Measurements from ENCODE around the gene CELF2.

DNA sequence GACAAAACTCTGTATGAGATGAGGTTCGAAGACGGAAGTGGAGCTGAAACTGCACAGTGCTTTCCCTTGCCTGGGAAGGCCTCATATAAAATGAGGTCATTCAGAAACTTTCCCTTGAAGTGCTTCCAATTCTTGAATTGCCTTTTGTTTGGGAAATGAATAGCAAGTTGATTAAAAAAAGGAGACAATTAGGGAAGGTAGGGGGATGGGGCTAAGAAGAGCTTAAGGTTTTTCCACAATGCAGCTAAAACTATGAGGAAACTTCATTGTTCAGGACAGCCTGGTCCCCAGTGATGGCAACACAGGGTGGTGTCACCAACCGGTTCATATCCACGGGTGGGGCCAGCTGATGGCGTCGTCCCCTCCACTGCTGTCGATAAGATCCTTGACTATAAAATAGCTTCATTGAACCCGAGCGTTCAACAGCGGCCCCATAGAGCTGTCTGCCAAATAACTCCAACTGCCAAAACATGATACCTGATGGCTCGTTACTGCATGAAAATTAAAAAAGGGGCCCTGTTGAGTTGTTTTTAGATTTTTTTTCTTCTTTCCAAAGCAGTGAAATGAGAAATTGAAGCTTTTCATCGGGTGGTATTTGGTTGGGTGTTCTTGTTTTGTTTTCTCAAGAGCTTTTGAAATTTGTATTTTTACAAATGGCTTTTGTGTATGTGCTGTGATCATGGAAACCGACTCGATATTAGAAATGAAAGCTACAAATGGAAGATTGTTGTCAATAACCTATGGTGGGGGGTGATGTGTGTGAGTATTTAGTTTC, 2.8 kb upstream of the CELF2 start:
- TF ChIP-seq, protein P1, sequence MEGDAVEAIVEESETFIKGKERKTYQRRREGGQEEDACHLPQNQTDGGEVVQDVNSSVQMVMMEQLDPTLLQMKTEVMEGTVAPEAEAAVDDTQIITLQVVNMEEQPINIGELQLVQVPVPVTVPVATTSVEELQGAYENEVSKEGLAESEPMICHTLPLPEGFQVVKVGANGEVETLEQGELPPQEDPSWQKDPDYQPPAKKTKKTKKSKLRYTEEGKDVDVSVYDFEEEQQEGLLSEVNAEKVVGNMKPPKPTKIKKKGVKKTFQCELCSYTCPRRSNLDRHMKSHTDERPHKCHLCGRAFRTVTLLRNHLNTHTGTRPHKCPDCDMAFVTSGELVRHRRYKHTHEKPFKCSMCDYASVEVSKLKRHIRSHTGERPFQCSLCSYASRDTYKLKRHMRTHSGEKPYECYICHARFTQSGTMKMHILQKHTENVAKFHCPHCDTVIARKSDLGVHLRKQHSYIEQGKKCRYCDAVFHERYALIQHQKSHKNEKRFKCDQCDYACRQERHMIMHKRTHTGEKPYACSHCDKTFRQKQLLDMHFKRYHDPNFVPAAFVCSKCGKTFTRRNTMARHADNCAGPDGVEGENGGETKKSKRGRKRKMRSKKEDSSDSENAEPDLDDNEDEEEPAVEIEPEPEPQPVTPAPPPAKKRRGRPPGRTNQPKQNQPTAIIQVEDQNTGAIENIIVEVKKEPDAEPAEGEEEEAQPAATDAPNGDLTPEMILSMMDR (IDR thresholded peaks at IDR 0.05; ENCODE audit: insufficient read depth, low read length, poor library complexity, severe bottlenecking), result no peak
- no peak for TF ChIP-seq EZH2phosphoT487 (conservative IDR thresholded peaks at IDR 0.05; ENCODE audit: low read length)

Data from SU-DHL-6 (cell line).